ENCODE results near the gene MRPS6. TPM values are rescaled to one million over a fixed set of nuclear protein-coding genes. Genes with fewer than 3 reads are reported as not detected.

The MRPS6 gene
- total RNA-seq (54.9 and 72.3 TPM in 2 replicates), polyA plus RNA-seq (188 and 201 TPM in 2 replicates)

DNA sequence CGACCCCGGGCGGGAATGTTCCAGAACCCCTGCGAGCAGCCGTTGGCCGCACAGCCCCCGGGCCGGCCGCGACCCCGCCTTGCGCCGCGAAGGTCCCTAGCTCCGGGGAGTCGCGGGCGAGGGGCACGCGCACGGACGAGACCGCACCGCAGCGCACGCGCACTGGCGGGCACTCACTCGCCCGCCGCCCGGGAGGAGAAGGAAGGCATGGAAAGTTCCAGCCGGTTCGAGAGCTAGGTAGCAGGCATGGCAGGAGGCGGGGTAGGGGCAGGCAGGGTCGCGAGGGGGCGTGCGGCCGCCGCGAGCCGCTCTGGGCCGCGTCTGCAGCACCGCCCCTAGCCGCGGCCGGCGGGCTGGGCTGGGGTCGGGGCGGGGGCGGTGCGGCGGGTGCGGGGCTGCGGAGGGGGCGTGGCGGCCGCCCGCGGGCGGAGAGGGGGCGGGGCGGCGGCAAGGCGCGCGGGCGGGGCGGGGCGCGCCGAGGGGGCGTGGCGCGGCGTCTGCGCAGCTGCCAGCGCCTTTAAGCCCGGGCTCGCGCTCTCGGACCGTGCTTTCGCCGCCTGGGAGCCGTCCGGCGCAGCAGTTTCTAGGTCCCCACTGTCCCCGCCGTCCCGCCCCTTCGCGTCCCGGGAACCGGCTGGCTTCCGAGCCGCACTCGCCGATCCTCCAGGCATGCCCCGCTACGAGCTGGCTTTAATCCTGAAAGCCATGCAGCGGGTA lies at the start of gene MRPS6, which contains the start of gene SLC5A3:
Gene MRPS6 (plus strand): TSS at position 547 of the 717 bp plus-strand sequence. CDS start 123 bp downstream, at position 670.
Gene SLC5A3 (plus strand): TSS at position 547 of the 717 bp plus-strand sequence. CDS start 21,621 bp downstream, outside the sequence.
- peaks cover 42% of the 10 kb centered on the region for H3K79me2 ChIP-seq
- H3K27me3 ChIP-seq, result no peaks in the 10 kb centered on the region
- WGBS (ENCODE audit: low lambda C conversion rate, missing lambda C conversion rate), result under 1% methylated on average over 32 of the region's 104 CpGs
- H3K36me3 ChIP-seq (replicated peaks; ENCODE audit: insufficient read depth, low read depth), result no peaks in the 10 kb centered on the region
- peaks cover 37% of the 10 kb centered on the region for H4K20me1 ChIP-seq (ENCODE audit: insufficient read depth, poor library complexity, severe bottlenecking)
- H3K9me3 ChIP-seq (ENCODE audit: low read depth), result no peaks in the 10 kb centered on the region
- no peak for TF ChIP-seq EZH2phosphoT487 (IDR thresholded peaks at IDR 0.05; ENCODE audit: low read depth, severe bottlenecking, unreplicated experiment)
- TF ChIP-seq, protein P1, sequence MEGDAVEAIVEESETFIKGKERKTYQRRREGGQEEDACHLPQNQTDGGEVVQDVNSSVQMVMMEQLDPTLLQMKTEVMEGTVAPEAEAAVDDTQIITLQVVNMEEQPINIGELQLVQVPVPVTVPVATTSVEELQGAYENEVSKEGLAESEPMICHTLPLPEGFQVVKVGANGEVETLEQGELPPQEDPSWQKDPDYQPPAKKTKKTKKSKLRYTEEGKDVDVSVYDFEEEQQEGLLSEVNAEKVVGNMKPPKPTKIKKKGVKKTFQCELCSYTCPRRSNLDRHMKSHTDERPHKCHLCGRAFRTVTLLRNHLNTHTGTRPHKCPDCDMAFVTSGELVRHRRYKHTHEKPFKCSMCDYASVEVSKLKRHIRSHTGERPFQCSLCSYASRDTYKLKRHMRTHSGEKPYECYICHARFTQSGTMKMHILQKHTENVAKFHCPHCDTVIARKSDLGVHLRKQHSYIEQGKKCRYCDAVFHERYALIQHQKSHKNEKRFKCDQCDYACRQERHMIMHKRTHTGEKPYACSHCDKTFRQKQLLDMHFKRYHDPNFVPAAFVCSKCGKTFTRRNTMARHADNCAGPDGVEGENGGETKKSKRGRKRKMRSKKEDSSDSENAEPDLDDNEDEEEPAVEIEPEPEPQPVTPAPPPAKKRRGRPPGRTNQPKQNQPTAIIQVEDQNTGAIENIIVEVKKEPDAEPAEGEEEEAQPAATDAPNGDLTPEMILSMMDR (IDR thresholded peaks at IDR 0.05; ENCODE audit: poor library complexity), result peak; percentile 14
- H3K4me3 ChIP-seq, result peak within 1 kb of the TSS; percentile 98
- H3K27ac ChIP-seq, result peak within 1 kb of the TSS; percentile 98
- peaks cover 23% of the 10 kb centered on the region for H3K4me1 ChIP-seq (ENCODE audit: insufficient read depth)
- peak; percentile 96 for DNase-seq (ENCODE audit: low spot score)
- peak within 1 kb of the TSS; percentile 86 for H2AFZ ChIP-seq
- no peaks in the 10 kb centered on the region for H3K9me2 ChIP-seq (replicated peaks; ENCODE audit: insufficient read depth)
- H3K4me2 ChIP-seq, result peak within 1 kb of the TSS; percentile 92

DNA sequence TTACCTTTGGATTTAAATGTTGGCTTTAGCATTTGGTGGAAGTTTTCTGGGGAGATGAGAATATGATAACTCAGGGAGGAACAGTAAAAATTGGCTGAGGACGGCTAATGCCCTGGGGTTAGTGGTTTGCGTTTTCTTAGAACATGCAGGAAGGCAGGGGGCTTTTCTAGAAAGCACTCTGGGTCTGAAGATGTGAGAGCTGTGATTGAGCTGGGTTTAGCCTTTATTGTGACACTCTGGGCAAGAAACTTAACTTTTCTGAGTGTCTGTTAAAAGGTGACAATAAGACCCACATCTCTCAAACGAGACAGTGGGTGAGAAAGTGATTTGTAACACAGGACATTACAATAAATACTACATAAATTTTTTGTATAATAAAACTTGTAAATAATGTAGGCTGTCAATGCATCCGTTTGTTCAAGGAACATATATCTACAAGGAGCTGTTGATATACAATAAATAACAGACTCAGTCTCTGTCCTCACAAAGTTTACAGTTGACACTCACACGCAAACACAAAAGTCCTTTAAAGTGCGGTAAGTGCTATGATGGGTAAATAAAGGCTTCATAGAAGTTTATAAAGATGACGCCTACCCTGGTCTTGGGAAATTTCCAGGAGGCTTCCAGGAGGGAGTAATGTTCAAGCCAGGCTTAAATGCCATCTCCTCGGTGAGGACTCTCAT lies 49.5 kb upstream of the MRPS6 start:
- DNase-seq (ENCODE audit: low spot score), result no peak
- Histone ChIP-seq H3K4me3 (no peak overlapping the region), H3K27ac (peak overlapping the region; percentile 50), H4K20me1 (ENCODE audit: insufficient read depth, poor library complexity, severe bottlenecking) (no peaks in the 10 kb centered on the region), H3K4me1 (ENCODE audit: insufficient read depth) (peaks cover 19% of the 10 kb centered on the region), H3K36me3 (replicated peaks; ENCODE audit: insufficient read depth, low read depth) (no peaks in the 10 kb centered on the region), H3K27me3 (no peaks in the 10 kb centered on the region), H3K79me2 (no peaks in the 10 kb centered on the region), H3K9me2 (replicated peaks; ENCODE audit: insufficient read depth) (no peaks in the 10 kb centered on the region), H3K9me3 (ENCODE audit: low read depth) (no peaks in the 10 kb centered on the region), H3K4me2 (no peak overlapping the region), H2AFZ (no peak overlapping the region)
- 37% methylated on average over 8 of the region's 8 CpGs for WGBS (ENCODE audit: low lambda C conversion rate, missing lambda C conversion rate)
- TF ChIP-seq, protein P1 (IDR thresholded peaks at IDR 0.05; ENCODE audit: poor library complexity), result no peak
- TF ChIP-seq EZH2phosphoT487 (IDR thresholded peaks at IDR 0.05; ENCODE audit: low read depth, severe bottlenecking, unreplicated experiment), result no peak
- no peak for TF ChIP-seq EZH2 (IDR thresholded peaks at IDR 0.05; ENCODE audit: borderline replicate concordance)

DNA sequence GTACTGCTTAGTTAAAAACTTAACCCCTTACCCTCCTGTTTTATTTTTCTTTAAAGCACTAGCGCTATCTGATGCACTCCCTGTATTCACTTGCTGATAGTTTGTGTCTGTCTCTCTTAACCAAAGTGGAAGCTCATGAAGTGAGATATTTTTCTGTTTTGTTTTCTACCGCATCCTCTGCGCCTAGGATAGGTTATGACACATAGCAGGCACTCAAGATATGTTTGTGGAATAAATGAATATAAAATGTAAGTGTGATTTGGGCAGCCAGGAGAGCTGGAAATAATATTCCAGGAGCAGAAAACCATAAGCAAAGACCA lies 49.0 kb upstream of the MRPS6 start:
- no peaks in the 10 kb centered on the region for H3K9me2 ChIP-seq (replicated peaks; ENCODE audit: insufficient read depth)
- TF ChIP-seq, protein P1 (IDR thresholded peaks at IDR 0.05; ENCODE audit: poor library complexity), result no peak
- no peak for TF ChIP-seq EZH2phosphoT487 (IDR thresholded peaks at IDR 0.05; ENCODE audit: low read depth, severe bottlenecking, unreplicated experiment)
- no peak for TF ChIP-seq EZH2 (IDR thresholded peaks at IDR 0.05; ENCODE audit: borderline replicate concordance)
- H3K4me2 ChIP-seq, result no peak overlapping the region
- H3K27me3 ChIP-seq, result no peaks in the 10 kb centered on the region
- H3K4me1 ChIP-seq (ENCODE audit: insufficient read depth), result peaks cover 19% of the 10 kb centered on the region
- no peak overlapping the region for H2AFZ ChIP-seq
- 91% methylated on average over 3 of the region's 3 CpGs for WGBS (ENCODE audit: low lambda C conversion rate, missing lambda C conversion rate)
- DNase-seq (ENCODE audit: low spot score), result no peak
- no peak overlapping the region for H3K4me3 ChIP-seq
- no peaks in the 10 kb centered on the region for H4K20me1 ChIP-seq (ENCODE audit: insufficient read depth, poor library complexity, severe bottlenecking)
- H3K79me2 ChIP-seq, result no peaks in the 10 kb centered on the region
- no peaks in the 10 kb centered on the region for H3K9me3 ChIP-seq (ENCODE audit: low read depth)
- no peaks in the 10 kb centered on the region for H3K36me3 ChIP-seq (replicated peaks; ENCODE audit: insufficient read depth, low read depth)
- H3K27ac ChIP-seq, result no peak overlapping the region

Measured in hepatocyte (in vitro differentiated cells).